ENCODE data around the gene GRAMD1B. TPM values are rescaled to one million over a fixed set of nuclear protein-coding genes. Genes with fewer than 3 reads are reported as not detected.

The GRAMD1B gene
- total RNA-seq, 1 experiment from 2014 or later, result 5.8 TPM

DNA sequence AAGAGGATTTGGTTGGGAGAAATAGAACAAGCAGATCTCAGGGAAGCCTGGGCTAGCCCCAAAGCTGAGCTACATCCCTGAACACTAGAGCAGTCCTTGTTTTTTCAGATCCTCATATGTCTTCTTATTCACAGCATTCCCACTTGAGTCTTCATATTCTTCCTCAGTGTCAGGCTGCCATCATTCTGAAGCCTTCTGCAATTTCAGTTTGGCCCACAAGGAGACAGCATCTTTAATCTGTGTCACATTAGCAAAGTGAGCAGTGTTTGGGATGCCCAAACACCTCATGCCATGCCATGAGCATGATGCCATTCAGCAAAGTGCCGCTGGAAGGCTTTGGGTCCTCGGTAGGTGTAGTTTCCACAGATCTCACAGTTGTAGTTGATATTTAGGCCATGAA lies 167.8 kb downstream of the GRAMD1B start:
- no peak for DNase-seq
- H3K79me2 ChIP-seq (ENCODE audit: low read depth), result no peaks in the 10 kb centered on the region
- H2AFZ ChIP-seq, result no peak overlapping the region
- no peaks in the 10 kb centered on the region for H3K9me3 ChIP-seq (ENCODE audit: insufficient read depth, low read depth)
- H4K20me1 ChIP-seq (ENCODE audit: insufficient read depth), result no peaks in the 10 kb centered on the region
- intact Hi-C loops (cut with micrococcal nuclease; ENCODE audit: unreplicated experiment), result no loop called here
- no peaks in the 10 kb centered on the region for H3K9me2 ChIP-seq (ENCODE audit: insufficient read depth)
- no TSS peak for BruUV-seq (replicated peaks)
- H3K36me3 ChIP-seq (ENCODE audit: low read depth), result no peaks in the 10 kb centered on the region
- H3F3A ChIP-seq (ENCODE audit: insufficient read depth, low read depth), result no peaks in the 10 kb centered on the region
- no peak overlapping the region for H3K4me3 ChIP-seq
- H3K4me2 ChIP-seq, result no peak overlapping the region
- no peak overlapping the region for H3K27ac ChIP-seq
- H3K4me1 ChIP-seq (replicated peaks; ENCODE audit: insufficient read depth), result no peaks in the 10 kb centered on the region
- no peaks in the 10 kb centered on the region for H3K27me3 ChIP-seq (ENCODE audit: insufficient read depth, low read depth)
- ChIA-PET POLR2A (ENCODE audit: unreplicated experiment) (no interaction called here), CTCF (no interaction called here)
- TF ChIP-seq EZH2 (IDR thresholded peaks at IDR 0.05; ENCODE audit: low read depth), result no peak
- no peak for TF ChIP-seq CTCF (conservative IDR thresholded peaks at IDR 0.05)

- Histone ChIP-seq H3K4me3 (no peak overlapping the region), H3K4me1 (replicated peaks; ENCODE audit: insufficient read depth) (no peaks in the 10 kb centered on the region), H3K27me3 (ENCODE audit: insufficient read depth, low read depth) (no peaks in the 10 kb centered on the region), H4K20me1 (ENCODE audit: insufficient read depth) (no peaks in the 10 kb centered on the region), H3K36me3 (ENCODE audit: low read depth) (no peaks in the 10 kb centered on the region), H3K9me2 (ENCODE audit: insufficient read depth) (no peaks in the 10 kb centered on the region), H3K27ac (no peak overlapping the region), H3F3A (ENCODE audit: insufficient read depth, low read depth) (no peaks in the 10 kb centered on the region), H3K9me3 (ENCODE audit: insufficient read depth, low read depth) (no peaks in the 10 kb centered on the region), H2AFZ (no peak overlapping the region), H3K4me2 (no peak overlapping the region), H3K79me2 (ENCODE audit: low read depth) (no peaks in the 10 kb centered on the region)
- ChIA-PET CTCF (no interaction called here), POLR2A (ENCODE audit: unreplicated experiment) (interaction anchor here (0.6 kb wide), 1 partner anchor 11 kb away, joined by 5 read pairs; no protein-coding TSS in a partner anchor)
- DNase-seq, result no peak
- no TSS peak for BruUV-seq (replicated peaks)
- intact Hi-C loops (cut with micrococcal nuclease; ENCODE audit: unreplicated experiment), result no loop called here
- no peak for TF ChIP-seq CTCF (conservative IDR thresholded peaks at IDR 0.05)
- no peak for TF ChIP-seq EZH2 (IDR thresholded peaks at IDR 0.05; ENCODE audit: low read depth)
Measured at GRCh38 chr11:123601136-123601535, 171.1 kb downstream of the GRAMD1B start.

- POLR2A ChIA-PET (ENCODE audit: unreplicated experiment), result no interaction called here
Measured at GRCh38 chr11:123601743-123602142, 171.7 kb downstream of the GRAMD1B start.

More at GRCh38 chr11:123601743-123602142, 171.7 kb downstream of the GRAMD1B start:
- no peak overlapping the region for H3K4me2 ChIP-seq
- intact Hi-C loops (cut with micrococcal nuclease; ENCODE audit: unreplicated experiment), result no loop called here
- H4K20me1 ChIP-seq (ENCODE audit: insufficient read depth), result no peaks in the 10 kb centered on the region
- CTCF ChIA-PET, result no interaction called here
- no peak for DNase-seq
- H3K27me3 ChIP-seq (ENCODE audit: insufficient read depth, low read depth), result no peaks in the 10 kb centered on the region
- no peaks in the 10 kb centered on the region for H3K79me2 ChIP-seq (ENCODE audit: low read depth)
- no TSS peak for BruUV-seq (replicated peaks)
- H3K36me3 ChIP-seq (ENCODE audit: low read depth), result no peaks in the 10 kb centered on the region
- H3K9me2 ChIP-seq (ENCODE audit: insufficient read depth), result no peaks in the 10 kb centered on the region
- H2AFZ ChIP-seq, result no peak overlapping the region
- no peak overlapping the region for H3K4me3 ChIP-seq
- no peak overlapping the region for H3K27ac ChIP-seq
- no peaks in the 10 kb centered on the region for H3K9me3 ChIP-seq (ENCODE audit: insufficient read depth, low read depth)
- H3K4me1 ChIP-seq (replicated peaks; ENCODE audit: insufficient read depth), result no peaks in the 10 kb centered on the region
- no peaks in the 10 kb centered on the region for H3F3A ChIP-seq (ENCODE audit: insufficient read depth, low read depth)
- TF ChIP-seq CTCF (conservative IDR thresholded peaks at IDR 0.05) (no peak), EZH2 (IDR thresholded peaks at IDR 0.05; ENCODE audit: low read depth) (no peak)
